ENCODE results near the gene KANSL3. TPM values are rescaled to one million over a fixed set of nuclear protein-coding genes. Genes with fewer than 3 reads are reported as not detected.

Gene KANSL3
- total and polyA plus RNA-seq, 2 donors (not counting 3 experiments of a cell fraction or from before 2014, with no cell fraction given): 27.7 to 36.9 TPM

DNA sequence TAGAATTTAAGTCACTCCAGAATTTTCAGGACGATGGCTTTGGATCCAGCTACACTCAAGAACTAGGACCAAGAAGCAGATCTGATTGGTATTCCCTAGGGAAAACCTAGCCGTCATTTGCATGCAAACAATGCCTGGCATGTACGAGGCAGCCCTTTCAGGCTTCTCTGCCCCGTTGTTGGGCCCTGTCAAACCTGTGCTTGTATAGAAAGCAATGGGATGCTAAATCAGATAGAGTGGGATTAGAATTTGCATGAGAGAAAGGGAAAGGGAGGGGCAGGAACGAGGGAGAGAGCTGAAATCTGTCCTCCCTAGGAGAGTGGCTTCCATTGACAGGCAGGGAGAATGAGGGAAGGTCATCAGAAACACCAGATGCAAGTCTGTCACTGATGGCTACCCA lies 73.0 kb downstream of the KANSL3 start:
- Histone ChIP-seq H3K9me1 (replicated peaks; ENCODE audit: control insufficient read depth, extremely low read depth, insufficient read depth, low read length) (no peaks in the 10 kb centered on the region), H3K79me2 (ENCODE audit: control insufficient read depth, insufficient read depth, low read length) (no peaks in the 10 kb centered on the region), H3K27me3 (ENCODE audit: control insufficient read depth in 2 of 2, insufficient read depth in 2 of 2, low read length in 2 of 2) (no peaks in the 10 kb centered on the region), H3K4me3 (replicated peaks in 1 of 3; ENCODE audit: insufficient read depth in 1 of 3, low read depth in 1 of 3, low read length in 3 of 3) (no peak overlapping the region), H2AFZ (ENCODE audit: low read depth, low read length) (no peak overlapping the region), H4K20me1 (replicated peaks; ENCODE audit: control insufficient read depth, extremely low read depth, insufficient read depth, low read length) (no peaks in the 10 kb centered on the region), H3K36me3 (ENCODE audit: control insufficient read depth in 2 of 2, extremely low read depth in 1 of 2, insufficient read depth in 2 of 2, low read length in 2 of 2) (no peaks in the 10 kb centered on the region), H3K9ac (replicated peaks; ENCODE audit: extremely low read depth, insufficient read depth, low read length) (no peak overlapping the region), H3K27ac (ENCODE audit: insufficient read depth, low read depth, low read length) (no peak overlapping the region), H3K4me2 (ENCODE audit: insufficient read depth, low read length) (no peak overlapping the region), H3K9me3 (replicated peaks; ENCODE audit: control insufficient read depth, insufficient read depth, low read length) (no peaks in the 10 kb centered on the region), H3K4me1 (ENCODE audit: control insufficient read depth, extremely low read depth, insufficient read depth, low read length) (no peaks in the 10 kb centered on the region)
- FAIRE-seq (no peak), DNase-seq (ENCODE audit: low read depth, low spot score) (no peak)
- intact Hi-C loops (cut with micrococcal nuclease) (no loop called here), dilution Hi-C loops (cut with MboI; ENCODE audit: extremely low pct_ligation_motif_present, low sequenced_read_pairs) (no loop called here)
- ChIA-PET POLR2A (no interaction called here), CTCF (interaction anchor here (1.2 to 6.4 kb wide), 2 partner anchors 10 to 13 kb away, joined by 3 to 51 read pairs; no protein-coding TSS in a partner anchor)
- TF ChIP-seq POLR2A (IDR thresholded peaks at IDR 0.05; ENCODE audit: low read depth, low read length): no peak
- TF ChIP-seq MYC (IDR thresholded peaks at IDR 0.05; ENCODE audit: low read depth, low read length): no peak
- TF ChIP-seq FOS (IDR thresholded peaks at IDR 0.05; ENCODE audit: borderline replicate concordance, insufficient read depth, low read length): no peak
- TF ChIP-seq, protein P1, sequence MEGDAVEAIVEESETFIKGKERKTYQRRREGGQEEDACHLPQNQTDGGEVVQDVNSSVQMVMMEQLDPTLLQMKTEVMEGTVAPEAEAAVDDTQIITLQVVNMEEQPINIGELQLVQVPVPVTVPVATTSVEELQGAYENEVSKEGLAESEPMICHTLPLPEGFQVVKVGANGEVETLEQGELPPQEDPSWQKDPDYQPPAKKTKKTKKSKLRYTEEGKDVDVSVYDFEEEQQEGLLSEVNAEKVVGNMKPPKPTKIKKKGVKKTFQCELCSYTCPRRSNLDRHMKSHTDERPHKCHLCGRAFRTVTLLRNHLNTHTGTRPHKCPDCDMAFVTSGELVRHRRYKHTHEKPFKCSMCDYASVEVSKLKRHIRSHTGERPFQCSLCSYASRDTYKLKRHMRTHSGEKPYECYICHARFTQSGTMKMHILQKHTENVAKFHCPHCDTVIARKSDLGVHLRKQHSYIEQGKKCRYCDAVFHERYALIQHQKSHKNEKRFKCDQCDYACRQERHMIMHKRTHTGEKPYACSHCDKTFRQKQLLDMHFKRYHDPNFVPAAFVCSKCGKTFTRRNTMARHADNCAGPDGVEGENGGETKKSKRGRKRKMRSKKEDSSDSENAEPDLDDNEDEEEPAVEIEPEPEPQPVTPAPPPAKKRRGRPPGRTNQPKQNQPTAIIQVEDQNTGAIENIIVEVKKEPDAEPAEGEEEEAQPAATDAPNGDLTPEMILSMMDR (IDR thresholded peaks at IDR 0.05; ENCODE audit: extremely low read depth in 1 of 2, insufficient read depth in 1 of 2, low read depth in 1 of 2, low read length in 2 of 2): no peak
- TF ChIP-seq MAX (IDR thresholded peaks at IDR 0.05; ENCODE audit: insufficient read depth, insufficient read length): no peak
- no peak for TF ChIP-seq JUN (IDR thresholded peaks at IDR 0.05; ENCODE audit: borderline replicate concordance, insufficient read depth, insufficient read length, low read depth)
- no peak for TF ChIP-seq EZH2 (IDR thresholded peaks at IDR 0.05; ENCODE audit: borderline replicate concordance, low read depth, low read length, severe bottlenecking)
- TF ChIP-seq GATA2 (IDR thresholded peaks at IDR 0.05; ENCODE audit: insufficient read depth, insufficient read length, low read depth, low read length): no peak
- TF ChIP-seq POLR2AphosphoS5 (IDR thresholded peaks at IDR 0.05; ENCODE audit: insufficient read depth, low read depth, low read length): no peak
- BruUV-seq (replicated peaks): no TSS peak

Measured in endothelial cell of umbilical vein (primary cell).